GM12801 (cell line): ENCODE results near the gene SMARCAL1.

Source experiments
- CTCF ChIP-seq: IDR thresholded peaks from one replicate; pipeline ENCODE4 v1.5.1; 2011; ENCODE audit warnings: control low read depth; ENCODE audit not compliant: insufficient read length; ENCODE audit errors: extremely low read depth

Gene SMARCAL1

GRCh38 chr2:216414772-216415319, 2.6 kb downstream of the SMARCAL1 start:
- no peak for TF ChIP-seq CTCF

- TF ChIP-seq CTCF: no peak
Observed at GRCh38 chr2:216415541-216415940, 3.3 kb downstream of the SMARCAL1 start.

DNA sequence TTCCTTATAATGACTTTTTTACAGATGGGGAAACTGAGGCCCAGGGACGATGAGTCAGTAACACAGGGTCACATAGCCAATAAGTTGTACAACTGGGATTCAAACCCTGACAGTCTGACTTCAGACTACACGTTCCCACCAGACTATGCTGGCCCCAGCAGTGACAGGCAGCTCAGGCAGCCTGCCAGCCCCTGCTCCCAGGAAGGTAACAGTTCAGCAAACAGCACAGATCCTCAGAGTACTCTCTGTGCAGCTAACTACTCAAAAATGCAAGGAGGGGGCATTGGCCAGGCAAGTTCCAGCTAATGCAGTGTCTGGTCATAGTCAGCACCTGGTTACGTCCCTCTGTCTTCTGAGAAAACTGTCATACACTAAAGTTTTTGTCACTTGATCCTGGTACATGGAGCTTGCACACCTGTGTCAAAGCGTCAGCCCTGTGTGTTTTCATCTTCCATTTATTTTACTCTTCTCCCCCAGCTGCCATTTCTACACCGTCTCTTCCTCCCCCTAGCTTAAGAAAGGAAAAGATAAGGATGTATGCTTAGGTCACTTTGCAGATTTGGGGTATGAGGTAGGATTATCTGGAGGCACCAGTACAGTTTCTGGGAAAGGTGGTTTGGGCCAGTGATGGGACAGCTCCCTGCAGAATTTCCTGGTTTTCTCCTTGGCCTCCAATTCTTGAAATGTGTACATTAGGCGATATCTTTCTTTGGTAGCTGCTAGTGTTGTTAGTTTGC, 4.5 kb downstream of the SMARCAL1 start:
- no peak for TF ChIP-seq CTCF

GRCh38 chr2:216418981-216419380, 6.7 kb downstream of the SMARCAL1 start:
- TF ChIP-seq CTCF: no peak

DNA sequence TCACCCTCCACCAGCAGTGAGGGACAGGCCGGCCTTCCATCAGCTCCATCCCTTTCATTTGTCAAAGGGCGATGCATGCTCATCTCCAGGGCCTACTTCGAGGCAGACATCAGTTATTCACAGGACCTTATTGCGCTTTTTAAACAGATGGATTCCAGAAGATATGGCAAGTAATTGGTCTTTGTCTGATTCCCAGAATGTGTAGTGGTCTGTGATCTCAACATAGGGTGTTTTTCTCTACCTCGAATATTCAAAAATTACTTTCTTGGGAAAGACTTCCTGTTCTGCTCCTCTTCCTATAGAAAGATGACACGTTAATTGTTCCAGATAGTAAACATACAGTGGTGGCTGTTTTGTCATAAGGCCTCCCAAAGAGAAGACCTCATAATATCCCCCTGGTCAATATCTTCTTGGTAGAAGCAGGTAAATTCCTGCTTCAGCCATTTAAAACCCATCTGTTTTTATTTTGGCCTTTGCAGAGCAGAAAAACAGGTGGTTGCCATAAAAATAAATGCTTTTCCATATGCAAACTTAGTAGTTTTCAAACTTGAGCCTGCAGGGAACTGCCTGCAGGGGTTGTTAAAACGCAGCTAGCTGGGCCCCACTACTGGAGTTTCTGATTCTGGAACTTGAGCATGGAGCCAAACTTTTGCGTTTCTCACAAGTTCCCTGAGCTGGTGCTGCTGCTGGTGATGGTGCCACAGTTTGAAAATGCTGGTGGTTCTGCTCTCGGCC, 8.2 kb downstream of the SMARCAL1 start:
- TF ChIP-seq CTCF: no peak

DNA sequence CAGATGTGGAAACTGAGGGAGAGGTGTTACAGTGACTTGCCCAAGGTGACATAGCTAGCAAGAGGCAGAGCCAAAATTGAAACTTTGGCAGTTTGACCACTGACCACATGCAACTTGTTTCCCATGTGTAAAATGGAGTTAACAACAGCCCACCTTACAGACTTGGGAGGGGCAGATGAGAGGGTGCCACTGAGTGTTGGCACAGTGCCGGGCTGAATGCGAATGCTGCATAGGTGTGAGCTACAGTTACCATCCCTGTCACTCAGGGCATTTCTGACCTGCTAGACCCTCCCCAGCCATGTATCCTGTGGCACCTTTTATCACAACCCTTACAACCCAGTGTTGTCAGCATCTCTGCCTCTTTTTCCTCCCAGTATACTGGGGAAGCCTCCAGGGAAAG, 10.8 kb downstream of the SMARCAL1 start:
- TF ChIP-seq CTCF: no peak

DNA sequence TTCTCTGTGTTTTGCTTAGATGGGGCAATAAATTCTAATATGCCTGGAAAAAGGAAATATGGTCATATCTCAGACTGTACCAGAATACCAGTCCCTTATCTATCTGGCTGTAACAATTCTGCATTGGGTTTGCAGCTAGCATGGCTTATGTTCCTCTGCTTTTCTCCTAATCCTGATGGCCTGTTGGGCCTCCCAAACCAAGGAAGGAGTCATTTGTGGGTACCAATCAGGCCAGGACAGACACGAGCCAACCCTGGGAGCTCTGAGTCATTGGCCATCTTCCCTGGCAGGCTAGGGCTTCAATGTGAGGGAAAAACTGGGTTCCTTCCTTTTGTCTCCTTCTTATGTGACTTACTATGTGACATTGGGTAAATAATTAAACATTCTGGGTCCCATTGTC, 12.0 kb downstream of the SMARCAL1 start:
- TF ChIP-seq CTCF: no peak
